Spleen (tissue), 7 donors: ENCODE data around the gene COX4I2.
"Not testable (repeated sequence)": the region's sequence is repeated elsewhere in the genome, so short reads cannot be mapped to it uniquely, and the experiment has no call there.

Experiments
- CTCF ChIP-seq, 11 experiments: fragments of 200-600 bp in 7 of 11; fragments of 450-650 bp in 4 of 11; sonication (generic) in 4 of 11; IDR thresholded peaks in 8 of 11; conservative IDR thresholded peaks in 3 of 11; 1 replicate in 7 of 11; 2 replicates in 4 of 11; pipeline versions ENCODE4 v1.4.0 to v1.8.0; 2016 to 2021; ENCODE audit warnings: antibody characterized with exemption in 11 of 11, inconsistent platforms in 4 of 11, mild to moderate bottlenecking in 1 of 11
- POLR2A ChIP-seq, 3 donors: fragments of 450-650 bp; IDR thresholded peaks; one replicate each; pipeline ENCODE4 v1.5.1; 2017; ENCODE audit warnings: antibody characterized with exemption in 3 of 3, mild to moderate bottlenecking in 1 of 3
- donor health status: DM: no; HTN: no; CAD: no; lungs with moderate emphysema.
- donor health status: DM: no; HTN: no; CAD: no.
- donor health status: DM: no; HTN: no; CAD: no.

GRCh38 chr20:31623123-31623505 lies 14.6 kb upstream of the COX4I2 start:
- not testable (repeated sequence) for TF ChIP-seq CTCF (IDR thresholded peaks at IDR 0.05 in 8 of 11, conservative IDR thresholded peaks at IDR 0.05 in 3 of 11); POLR2A (IDR thresholded peaks at IDR 0.05)
